ENCODE data around the gene BTN1A1.
A peak's percentile ranks its signal among the peaks of the same experiment; 100 is the strongest.
"Not testable (repeated sequence)": the region's sequence is repeated elsewhere in the genome, so short reads cannot be mapped to it uniquely, and the experiment has no call there.

The BTN1A1 gene

GRCh38 chr6:26500102-26500501, at the start of gene BTN1A1:
Gene BTN1A1, plus strand, starts transcription at chr6:26500303. Its CDS starts 984 bp downstream, at chr6:26501287.
- DNase-seq: no peak

- no peak for DNase-seq
These were observed 47.4 kb upstream of the BTN1A1 start for GRCh38 chr6:26452631-26453235.

- DNase-seq: no peak
These were observed 45.5 kb upstream of the BTN1A1 start for GRCh38 chr6:26454631-26455030.

GRCh38 chr6:26455357-26455970, 44.6 kb upstream of the BTN1A1 start:
- no peak for DNase-seq

GRCh38 chr6:26457264-26457805, 42.8 kb upstream of the BTN1A1 start:
- DNase-seq: peak in 1 of 2 experiments; percentile 18

- DNase-seq: peak; percentile 89 to 91
These were observed 42.1 kb upstream of the BTN1A1 start, which contains the start of gene BTN2A1 for GRCh38 chr6:26457806-26458688. Gene BTN2A1, plus strand, starts transcription at chr6:26457955. Its CDS starts 682 bp downstream, at chr6:26458637.

- DNase-seq: no peak
These were observed 40.9 kb upstream of the BTN1A1 start for GRCh38 chr6:26459023-26459810.

- DNase-seq: not testable (repeated sequence)
These were observed 38.8 kb upstream of the BTN1A1 start for GRCh38 chr6:26461353-26461752.

- no peak for DNase-seq
These were observed 36.1 kb upstream of the BTN1A1 start for GRCh38 chr6:26464014-26464413.

GRCh38 chr6:26464416-26465131, 35.5 kb upstream of the BTN1A1 start:
- DNase-seq: no peak

GRCh38 chr6:26465776-26466175, 34.3 kb upstream of the BTN1A1 start:
- no peak for DNase-seq

GRCh38 chr6:26468829-26469228, 31.3 kb upstream of the BTN1A1 start:
- DNase-seq: no peak

GRCh38 chr6:26470643-26471042, 29.5 kb upstream of the BTN1A1 start:
- no peak for DNase-seq

GRCh38 chr6:26471970-26472369, 28.1 kb upstream of the BTN1A1 start:
- no peak for DNase-seq

- no peak for DNase-seq
These were observed 27.4 kb upstream of the BTN1A1 start for GRCh38 chr6:26472549-26473290.

- no peak for DNase-seq
These were observed 26.7 kb upstream of the BTN1A1 start for GRCh38 chr6:26473429-26473757.

- peak; percentile 85 to 98 for DNase-seq
These were observed 26.2 kb upstream of the BTN1A1 start for GRCh38 chr6:26473758-26474438.

- no peak for DNase-seq
These were observed 25.6 kb upstream of the BTN1A1 start for GRCh38 chr6:26474439-26474881.

GRCh38 chr6:26475823-26476729, 24.0 kb upstream of the BTN1A1 start:
- DNase-seq: no peak
